HG02981 (cell line): ENCODE measurements around the gene F8.
"Not testable (repeated sequence)": the region's sequence is repeated elsewhere in the genome, so short reads cannot be mapped to it uniquely, and the experiment has no call there.

Experiments used
- ATAC-seq: cut with Tn5 transposase; IDR thresholded peaks from one replicate; pipeline ENCODE4 v1.9.1; 2021; ENCODE audit warnings: mild to moderate bottlenecking, moderate library complexity; ENCODE audit not compliant: unreplicated experiment

F8 gene

DNA sequence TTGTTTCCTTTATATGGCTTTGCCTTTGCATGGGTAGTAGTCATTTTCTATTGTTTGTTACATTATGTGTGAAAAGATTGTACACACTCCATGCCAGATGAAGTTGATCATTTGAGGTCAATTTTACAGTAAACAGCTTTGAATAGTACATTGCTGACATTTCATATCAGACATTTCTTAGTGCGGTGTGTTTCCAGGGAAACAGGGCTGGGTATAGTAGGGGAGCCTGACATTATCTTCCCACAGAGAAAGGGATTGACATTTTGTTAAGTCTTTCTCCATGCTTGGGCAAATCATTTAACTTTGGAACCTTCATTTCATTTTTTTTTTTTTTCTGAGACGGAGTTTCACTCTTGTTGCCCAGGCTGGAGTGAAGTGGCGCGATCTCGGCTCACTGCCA, 9.1 kb upstream of the F8 start:
- ATAC-seq = no peak

DNA sequence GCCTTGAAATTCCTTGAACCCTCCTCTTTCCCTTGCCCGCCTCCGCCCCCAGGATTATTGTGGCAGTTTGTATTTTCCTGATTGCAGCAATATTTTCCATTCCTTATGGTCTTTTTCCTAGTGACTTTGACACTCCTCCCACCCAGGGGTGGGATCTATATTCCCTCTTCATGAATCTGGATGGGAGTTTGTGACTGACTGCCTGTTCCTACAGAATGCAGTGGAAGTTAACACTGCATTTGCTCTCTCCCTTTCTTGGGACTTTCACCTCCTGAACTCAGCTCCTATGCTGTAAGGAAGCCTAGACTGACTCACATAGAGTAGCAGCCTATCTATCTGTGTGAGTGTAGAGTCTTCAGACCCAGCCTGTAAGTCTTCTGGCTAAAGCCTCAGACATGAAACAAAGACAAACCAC, 6.4 kb upstream of the F8 start:
- ATAC-seq = no peak

DNA sequence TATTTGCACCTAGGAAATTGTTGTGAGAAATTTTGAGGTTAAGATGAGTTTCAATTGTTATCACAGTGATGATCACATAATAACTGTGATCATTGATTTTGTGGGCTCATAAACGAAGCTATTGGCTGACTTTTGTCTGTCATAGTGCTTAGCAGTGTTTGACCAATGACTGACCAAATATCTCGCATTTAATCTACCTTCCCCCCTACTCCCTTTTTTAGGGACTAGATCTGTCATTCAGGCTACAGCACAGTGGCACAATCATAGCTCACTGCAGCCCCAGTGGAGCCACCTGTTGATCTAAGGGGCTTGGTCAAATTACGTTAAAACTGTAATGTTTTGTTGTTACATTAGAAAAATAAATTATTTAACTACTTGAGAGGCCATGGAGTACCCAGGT, 5.6 kb upstream of the F8 start:
- ATAC-seq = peak; percentile 26

DNA sequence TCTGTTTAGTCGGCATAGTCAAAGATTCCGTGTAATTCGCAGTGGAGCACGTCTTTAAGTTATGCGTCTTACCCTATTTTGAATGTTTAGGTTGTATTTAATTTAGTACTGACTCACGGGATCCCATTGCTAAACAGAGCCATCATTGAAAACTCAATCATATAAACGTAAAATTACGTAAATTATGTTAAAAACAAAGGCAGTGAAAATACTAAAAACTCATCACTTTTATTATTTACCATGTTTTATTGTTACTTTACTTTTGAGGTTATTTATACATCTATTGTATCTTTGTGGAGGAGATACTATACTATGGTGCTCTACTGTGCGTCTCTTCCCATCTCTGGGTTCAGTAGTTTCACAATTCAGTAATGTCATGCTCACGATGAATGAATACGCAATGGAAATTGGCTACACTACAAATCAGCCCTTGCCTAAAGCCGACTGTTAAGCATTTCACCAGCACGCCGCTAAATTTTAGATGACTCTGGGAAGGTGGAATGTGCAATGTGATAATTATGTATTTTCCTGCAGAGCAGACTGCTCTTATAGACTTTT, 5.1 kb upstream of the F8 start:
- ATAC-seq = no peak

DNA sequence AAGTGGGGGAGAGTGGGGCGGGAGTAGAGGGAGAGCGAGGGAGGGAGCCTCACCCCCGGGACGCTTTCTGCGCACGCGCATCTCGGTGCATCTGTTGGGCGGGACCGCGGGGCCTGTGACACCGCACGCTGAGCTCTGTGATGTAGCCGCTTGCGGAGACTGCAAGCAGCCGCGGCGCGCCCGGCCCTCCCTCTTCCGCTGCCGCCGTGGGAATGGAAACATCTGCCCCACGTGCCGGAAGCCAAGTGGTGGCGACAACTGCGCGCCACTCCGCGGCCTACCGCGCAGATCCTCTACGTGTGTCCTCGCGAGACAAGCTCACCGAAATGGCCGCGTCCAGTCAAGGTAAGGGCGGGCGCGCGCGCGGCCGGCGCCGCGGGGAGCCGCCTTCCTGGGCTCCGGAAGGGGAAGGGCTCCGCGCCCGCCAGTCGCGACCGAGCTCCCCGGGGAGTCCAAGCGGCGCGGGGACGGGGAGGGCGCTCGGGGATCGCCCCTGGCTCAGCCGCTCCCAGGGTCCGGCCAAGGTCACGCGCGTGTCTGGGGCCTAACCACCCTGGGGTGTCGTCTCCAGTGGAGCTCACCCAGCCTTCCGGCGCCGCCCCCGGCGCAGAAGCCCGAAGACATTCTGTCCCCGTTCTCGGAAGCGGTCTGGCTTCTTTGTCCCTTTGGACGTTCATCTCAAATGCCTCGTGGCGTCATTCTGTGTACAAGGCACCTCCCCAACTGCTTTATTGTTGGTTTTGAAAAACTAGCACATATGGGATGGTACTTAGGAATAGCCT, 4.4 kb upstream of the F8 start, which contains the start of gene FUNDC2:
Gene FUNDC2, plus strand, starts transcription at position 118 of the 782 bp plus-strand sequence. Its CDS starts 95 bp downstream, at position 213.
- ATAC-seq = peak; percentile 81

DNA sequence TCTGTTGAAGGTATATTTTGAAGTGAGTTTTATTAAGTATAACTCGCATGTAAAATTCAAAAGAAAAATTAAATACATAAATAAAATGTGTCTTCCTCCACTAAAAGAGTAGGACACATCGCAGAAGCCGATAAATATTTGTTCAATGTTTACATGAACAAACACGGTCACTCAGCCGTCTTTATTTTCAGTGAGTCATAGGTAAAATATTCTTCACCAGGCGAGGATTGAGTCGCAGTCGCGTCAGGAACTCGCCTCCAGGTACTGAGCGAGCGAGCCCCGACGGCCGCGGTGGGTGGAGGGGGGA, 3.9 kb upstream of the F8 start:
- ATAC-seq = no peak

DNA sequence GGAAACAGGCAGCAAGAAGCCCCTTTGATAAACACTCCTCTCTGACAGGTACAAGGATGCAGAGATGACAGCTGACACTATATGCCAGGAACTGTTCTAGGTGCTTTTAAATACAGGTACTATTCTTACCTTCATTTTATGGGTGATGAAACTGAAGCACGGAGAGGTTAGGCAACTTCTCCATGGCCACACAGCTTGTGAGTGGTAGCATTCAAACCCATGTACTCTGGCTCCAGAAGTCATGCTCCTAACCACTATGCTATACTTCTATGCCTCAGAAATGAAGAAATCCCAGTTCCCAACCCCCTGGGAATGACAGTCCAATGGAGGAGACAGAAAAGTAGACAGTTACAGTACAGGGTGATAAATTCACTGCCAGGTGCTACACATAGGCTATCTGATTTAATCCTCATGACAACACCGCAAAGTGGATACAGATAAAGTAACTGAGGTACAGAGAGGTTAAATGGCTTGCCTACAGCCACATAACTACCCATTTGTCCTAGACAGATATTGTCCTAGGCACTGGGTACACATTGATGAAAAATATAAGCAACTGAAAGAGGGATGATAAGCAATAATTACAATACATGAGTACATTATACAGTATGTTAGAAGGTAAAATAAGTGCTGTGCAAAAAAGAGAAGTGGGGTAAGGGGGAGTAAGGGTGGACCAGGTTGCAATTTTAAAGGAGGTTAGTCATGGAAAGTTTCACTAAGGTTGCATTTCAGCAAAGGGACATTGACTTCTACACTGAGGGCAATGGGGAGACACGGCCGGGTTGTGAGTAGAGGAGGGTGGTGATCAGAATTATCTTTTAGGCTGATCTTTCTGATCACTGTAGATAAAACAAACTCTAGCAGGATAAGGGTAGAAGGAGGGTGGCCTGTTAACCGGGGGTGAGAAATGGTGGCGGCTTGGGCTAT, 1.6 kb upstream of the F8 start:
- ATAC-seq = no peak

DNA sequence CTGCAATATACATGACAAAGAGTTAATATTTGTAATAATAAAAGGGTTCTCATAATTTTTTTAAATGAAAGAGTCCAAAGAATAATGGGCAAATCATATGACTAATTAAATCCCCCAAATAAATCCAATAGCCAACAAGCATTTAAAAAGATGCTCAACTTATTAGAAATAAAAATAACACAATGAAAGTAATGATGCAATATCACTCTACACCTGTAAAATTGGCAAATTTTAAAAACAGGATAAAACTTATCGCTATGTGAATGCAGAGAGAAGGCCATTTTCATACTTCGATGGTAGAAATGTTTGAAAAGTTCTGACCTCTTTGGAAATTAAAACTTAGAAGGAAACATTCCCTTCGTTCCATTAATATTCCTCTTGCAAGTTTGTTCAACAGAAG, 1.9 kb downstream of the F8 start:
- no peak for ATAC-seq

DNA sequence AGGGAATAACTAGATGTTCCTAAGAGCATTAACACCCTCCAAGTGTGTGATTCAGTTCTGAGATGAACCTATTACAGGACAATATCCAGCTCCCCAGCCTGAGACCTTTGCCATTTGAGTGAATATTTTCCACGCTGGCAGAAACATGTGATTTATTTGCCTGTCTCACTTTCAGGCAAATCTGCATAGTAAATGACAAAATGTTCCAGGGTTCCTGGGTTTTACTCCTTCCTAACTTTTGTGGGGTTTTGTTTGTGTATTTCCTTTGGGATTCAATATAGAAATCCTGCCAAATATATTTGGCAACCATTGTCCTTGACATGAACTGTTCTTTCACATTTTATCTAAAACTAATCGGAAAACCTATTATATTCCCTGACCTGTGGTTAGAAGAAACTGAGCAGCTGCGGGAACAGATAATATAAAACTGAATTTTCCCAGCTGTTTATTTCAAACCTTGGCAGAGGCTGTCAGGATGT, 12.5 kb downstream of the F8 start:
- no peak for ATAC-seq

DNA sequence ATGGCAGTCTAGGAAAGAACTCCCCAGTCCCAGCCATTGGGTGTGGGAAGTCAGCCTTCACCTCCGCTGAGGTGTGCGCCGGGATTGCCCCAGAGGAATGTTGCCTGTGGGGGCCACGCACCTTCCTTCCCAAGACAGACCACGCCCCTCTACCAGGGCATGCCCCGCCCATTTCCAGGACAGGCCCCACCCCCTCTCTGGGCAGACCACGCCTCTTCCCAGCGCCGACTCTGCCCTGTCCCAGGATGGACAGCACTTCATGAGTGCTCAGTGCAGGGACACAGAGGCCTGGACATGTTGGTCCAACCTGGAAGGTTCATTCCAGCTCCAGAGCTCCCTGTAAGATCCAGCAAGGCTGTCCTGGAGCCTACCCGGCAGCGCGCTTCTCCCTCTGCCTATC, 13.9 kb downstream of the F8 start:
- ATAC-seq = not testable (repeated sequence)

DNA sequence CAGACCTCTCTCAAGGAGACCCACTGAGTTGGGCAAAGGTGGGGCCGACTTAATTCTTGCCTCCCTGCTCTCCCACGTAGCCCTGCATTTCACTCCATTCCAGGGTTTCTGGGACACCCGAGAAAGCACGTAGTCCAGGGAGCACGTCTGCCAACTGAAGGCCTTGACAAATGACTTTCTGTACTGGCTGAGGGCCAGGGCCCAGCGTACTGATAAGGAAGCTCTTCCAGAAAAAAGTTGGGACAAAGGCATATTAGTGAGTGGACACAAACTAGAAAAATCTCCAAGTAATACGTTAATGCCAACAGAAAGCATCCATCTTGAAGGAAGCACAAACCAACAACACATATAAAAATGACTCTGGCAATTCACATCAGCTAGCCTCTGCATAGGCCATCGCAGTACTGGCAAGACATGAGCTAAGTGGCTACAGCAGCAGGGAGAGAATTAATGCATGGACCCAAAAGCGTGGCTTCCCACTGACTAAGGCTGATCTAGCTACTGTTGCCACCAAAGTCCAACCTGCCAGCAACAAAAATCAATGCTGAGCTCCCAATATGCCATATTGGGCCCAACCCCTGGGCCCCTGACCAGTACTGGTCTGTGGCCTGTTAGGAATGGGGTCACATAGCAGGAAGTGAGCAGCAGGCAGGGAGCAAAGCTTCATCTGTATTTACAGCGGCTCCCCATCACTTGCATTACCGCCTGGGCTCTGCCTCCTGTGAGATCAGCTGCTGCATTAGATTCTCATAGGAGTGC, 15.4 kb downstream of the F8 start:
- not testable (repeated sequence) for ATAC-seq

DNA sequence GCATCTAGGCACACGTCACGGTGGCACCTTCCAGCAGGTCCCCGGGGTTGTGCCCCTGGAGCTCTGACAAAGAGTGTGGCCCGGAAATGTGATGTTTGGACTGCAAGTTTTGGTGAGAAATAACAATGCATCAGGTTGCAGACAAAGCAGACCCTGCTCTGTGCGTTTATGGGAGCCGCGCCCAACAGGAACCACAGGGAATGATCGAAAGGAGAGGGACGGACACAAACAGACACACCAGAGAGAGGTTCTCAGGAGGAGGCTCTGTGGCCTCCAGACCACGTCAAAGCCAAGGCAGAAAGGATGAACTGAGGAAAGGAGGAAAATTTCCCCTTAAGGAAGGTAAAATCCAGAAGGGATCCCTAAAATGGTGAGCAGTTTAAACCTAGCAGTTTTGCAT, 16.1 kb downstream of the F8 start:
- not testable (repeated sequence) for ATAC-seq

DNA sequence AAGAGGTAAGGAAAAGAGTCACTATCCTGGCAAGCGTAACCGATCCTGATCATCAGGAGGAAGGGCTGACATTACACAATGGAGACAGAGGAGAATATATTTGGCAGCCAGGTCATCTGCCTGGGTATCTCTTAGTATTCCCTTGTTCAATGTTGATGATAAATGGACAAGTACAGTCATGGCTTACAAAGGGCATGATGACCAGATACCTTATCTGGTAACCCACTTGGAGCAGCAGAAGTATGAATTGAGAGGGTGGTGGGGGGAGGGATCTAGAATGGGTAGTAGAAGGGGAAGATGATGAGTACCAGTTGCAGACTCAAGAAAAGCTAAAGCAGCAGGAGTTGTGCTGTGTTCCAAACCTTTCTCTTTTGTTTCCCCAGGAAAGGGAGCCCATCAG, 17.3 kb downstream of the F8 start:
- ATAC-seq = no peak

DNA sequence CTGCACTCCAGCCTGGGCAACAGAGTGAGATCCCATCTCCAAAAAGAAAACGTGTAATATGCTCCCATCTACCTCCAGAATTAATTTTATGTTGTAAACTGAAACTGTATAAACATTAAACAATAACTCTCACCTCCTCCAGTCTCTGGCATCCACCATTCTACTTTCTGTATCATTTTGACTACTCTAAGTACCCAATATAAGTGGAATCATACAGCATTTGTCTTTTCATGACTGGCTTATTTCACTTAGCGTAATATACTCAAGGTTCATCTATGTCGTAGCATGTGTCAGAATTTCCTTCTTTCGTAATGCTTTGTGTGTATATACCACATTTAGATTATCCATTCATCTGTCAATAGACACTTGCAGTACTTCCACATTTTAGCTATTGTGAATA, 20.6 kb downstream of the F8 start:
- no peak for ATAC-seq

DNA sequence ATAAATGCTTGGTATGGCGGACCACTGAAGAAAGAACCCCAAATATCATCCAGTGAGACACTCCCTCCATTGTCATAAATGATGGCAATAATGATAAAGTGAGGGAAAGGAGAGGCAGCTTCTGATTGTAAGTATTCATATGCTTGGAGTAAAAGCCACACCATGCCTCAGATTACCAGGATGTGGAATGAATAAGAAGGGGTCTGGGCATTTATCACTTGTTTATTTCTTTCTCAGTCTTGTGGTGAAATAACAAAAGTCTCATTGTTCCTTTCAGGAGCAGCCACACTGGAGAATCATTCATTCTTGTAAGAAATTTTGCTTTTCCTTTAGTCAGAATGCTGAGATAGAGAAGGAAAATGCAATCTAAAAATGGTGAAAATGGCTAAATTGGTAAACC, 21.7 kb downstream of the F8 start:
- ATAC-seq = no peak

DNA sequence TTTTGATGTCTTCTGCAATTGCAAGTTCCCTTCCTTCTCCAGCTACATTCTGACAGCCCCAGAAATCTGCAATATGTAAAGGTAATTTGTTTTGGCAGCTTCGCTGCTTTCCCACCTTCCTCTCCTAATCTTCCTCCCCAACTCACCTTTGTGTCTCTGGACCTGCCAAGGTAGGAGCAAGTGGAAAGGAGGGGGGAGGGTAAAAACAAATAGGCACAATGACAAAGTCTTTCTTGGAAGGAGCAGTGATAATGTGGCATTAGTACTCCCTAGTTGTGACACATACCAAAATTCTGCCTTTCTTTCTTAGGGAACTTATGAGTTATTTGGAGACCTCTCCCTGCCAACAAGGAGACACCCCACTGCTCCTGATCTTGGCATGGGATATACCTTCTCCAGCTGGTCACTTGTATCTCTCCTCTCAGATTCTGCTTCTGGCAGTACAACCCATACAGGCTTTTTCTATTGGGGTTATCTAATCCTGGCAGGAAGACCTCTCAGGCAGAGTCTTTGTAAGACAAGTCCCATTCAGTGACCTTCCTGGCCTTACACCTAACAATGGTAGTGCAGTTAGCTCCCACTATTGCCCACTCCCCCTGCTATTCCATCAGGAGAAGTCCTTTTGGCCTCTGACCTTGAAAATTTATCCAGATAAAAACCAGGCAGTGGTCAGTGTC, 24.2 kb downstream of the F8 start:
- no peak for ATAC-seq

DNA sequence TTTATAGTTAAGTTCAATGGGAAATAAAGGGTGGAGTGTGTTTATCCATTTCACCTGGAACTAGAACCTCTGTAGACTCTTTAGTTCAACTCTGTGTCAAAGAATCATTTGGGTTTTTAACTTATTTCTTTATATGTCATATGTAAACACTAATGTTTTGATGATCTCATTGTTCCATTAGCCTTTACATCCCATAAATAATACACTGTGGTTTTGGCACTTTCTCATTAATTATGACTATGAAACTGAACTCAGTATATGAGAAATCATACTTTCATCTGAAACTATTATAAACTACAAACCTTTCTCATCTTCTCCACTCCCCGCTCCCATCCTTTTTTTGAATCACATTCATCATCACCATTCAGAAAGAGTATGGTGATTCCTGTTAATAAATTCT, 31.0 kb downstream of the F8 start:
- ATAC-seq = no peak

DNA sequence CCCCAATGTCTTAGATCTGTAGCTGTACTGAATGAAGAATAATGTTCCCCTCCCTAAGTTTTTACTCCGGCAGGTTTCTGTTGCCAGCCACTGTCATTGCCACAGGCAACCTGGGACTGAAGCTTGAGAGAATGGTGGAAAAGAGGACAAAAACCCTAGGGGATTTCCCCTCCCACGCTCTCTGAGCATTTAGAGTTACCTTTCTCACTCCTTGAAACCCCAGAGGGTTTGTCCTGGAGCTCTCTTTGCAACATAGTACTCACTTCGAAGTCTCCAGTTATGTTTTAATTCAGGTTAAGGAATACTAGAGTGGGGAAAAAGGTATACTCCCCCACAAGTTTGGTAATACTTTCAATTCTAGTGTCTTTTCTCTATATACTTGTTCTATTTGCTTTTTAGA, 31.5 kb downstream of the F8 start:
- no peak for ATAC-seq

DNA sequence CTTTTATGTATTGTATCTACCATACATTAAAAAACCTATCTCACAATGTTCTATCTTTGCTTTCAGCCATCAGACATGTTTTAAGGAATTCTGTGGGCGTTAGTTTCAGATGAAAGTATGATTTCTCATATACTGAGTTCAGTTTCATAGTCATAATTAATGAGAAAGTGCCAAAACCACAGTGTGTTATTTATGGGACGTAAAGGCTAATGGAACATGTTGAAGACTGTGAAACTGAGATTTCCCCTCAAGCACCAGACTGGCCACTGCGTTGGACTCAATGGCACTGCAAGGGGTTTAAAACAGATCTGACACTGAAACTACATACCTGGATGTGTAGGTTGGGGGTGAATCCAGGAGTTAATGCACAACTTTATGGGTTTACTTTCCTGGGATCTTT, 32.0 kb downstream of the F8 start:
- ATAC-seq = no peak

DNA sequence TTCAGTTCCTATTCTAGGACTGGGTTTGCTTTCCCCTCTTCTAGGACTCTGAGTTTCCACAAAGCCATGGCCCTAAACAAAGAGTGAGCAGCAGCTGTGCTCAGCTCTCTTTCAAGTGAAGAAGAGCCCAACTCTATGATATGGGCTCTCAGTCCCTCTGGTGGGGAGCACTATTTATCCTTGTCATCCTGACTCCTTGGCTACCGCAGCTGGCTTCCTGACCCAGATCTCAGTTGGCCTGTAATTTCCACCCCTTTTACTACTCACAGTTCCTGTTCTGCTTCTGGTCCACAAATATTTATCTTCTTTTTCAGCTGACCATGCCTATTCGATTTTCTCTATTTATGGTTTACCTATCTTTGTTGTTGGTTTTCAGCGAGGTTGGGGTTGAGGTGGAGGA, 33.8 kb downstream of the F8 start:
- ATAC-seq = no peak
